Activated naive CD4-positive, alpha-beta T cell treated with anti-CD3 and anti-CD28 coated beads, Interleukin-2, amount 50 U/mL, for 24 hours (primary cell): ENCODE data around the gene LRRC61.

ENCODE experiments used
- H3K27ac Mint-ChIP-seq: one replicate; pipeline ENCODE4 v1.8.0; 2021; ENCODE audit warnings: mild to moderate bottlenecking, mixed read lengths
- H3K27me3 Mint-ChIP-seq: one replicate; pipeline ENCODE4 v1.8.0; 2021; ENCODE audit warnings: mixed read lengths
- H3K36me3 Mint-ChIP-seq: one replicate; pipeline ENCODE4 v1.8.0; 2021; ENCODE audit warnings: mixed read lengths
- H3K4me1 Mint-ChIP-seq: one replicate; pipeline ENCODE4 v1.8.0; 2021; ENCODE audit warnings: mixed read lengths
- H3K4me3 Mint-ChIP-seq: one replicate; pipeline ENCODE4 v1.8.0; 2021; ENCODE audit warnings: mild to moderate bottlenecking, mixed read lengths
- H3K9me3 Mint-ChIP-seq: one replicate; pipeline ENCODE4 v1.8.0; 2021; ENCODE audit warnings: mixed read lengths

LRRC61 gene

DNA sequence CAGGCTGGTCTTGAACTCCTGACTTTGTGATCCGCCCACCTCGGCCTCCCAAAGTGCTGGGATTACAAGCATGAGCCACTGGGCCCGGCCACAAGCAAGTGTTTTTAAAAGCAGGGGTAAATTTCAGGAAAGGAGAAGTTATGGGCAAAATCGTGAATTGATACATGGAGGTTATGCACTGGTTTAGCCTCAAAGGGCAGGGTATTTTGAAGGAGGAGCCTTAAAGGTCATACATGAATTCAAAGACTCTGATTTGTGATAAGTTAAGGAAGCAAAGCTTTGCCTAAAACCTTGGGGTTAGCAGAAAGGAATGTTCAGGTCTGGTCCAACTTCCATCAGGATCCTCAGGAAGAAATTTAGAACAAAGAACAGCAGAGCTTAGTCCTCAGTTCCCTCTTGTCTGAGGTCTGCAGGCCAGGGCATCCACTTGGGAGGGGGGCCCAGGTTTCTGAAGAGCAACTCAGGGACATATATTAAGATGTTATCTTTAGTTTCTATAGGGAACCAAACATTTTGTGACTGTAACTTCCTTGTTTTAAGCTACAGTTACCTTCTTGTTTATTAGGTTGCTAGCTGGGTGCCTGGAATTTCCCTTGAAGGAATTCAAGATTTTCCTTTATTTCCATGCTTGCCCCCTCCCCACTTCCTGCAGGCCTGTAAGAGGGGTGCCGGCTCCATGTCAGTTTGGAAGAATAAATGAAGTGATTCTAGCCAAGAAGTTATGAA lies 42.7 kb downstream of the LRRC61 start:
- Mint-ChIP-seq H3K4me3 (peak overlapping the region; percentile 36), H3K4me1 (peaks cover 54% of the 10 kb centered on the region), H3K36me3 (no peaks in the 10 kb centered on the region), H3K9me3 (no peaks in the 10 kb centered on the region), H3K27me3 (no peaks in the 10 kb centered on the region), H3K27ac (peak overlapping the region; percentile 81)

DNA sequence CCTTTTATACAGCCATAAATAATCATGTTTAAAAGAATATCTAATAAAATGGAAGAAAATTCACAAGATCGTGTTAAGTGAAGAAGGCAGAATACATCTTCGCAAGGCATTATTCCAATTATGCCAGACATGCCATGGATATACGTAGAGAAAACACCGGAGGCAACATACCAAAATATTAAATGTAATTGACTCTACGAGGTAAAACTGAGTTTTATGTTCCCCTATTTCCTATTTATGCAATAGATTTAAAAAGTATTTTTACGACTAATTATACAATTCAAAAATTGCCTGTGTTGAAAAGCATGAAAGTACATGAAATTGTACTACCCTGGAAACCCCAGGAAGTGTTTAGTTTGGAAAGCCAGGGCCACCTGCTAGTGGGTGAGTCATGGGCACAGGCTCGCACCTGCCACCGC lies 44.5 kb downstream of the LRRC61 start:
- H3K4me1 Mint-ChIP-seq = peaks cover 53% of the 10 kb centered on the region
- no peaks in the 10 kb centered on the region for H3K27me3 Mint-ChIP-seq
- no peaks in the 10 kb centered on the region for H3K9me3 Mint-ChIP-seq
- peak overlapping the region; percentile 100 for H3K27ac Mint-ChIP-seq
- peak overlapping the region; percentile 97 for H3K4me3 Mint-ChIP-seq
- no peaks in the 10 kb centered on the region for H3K36me3 Mint-ChIP-seq

DNA sequence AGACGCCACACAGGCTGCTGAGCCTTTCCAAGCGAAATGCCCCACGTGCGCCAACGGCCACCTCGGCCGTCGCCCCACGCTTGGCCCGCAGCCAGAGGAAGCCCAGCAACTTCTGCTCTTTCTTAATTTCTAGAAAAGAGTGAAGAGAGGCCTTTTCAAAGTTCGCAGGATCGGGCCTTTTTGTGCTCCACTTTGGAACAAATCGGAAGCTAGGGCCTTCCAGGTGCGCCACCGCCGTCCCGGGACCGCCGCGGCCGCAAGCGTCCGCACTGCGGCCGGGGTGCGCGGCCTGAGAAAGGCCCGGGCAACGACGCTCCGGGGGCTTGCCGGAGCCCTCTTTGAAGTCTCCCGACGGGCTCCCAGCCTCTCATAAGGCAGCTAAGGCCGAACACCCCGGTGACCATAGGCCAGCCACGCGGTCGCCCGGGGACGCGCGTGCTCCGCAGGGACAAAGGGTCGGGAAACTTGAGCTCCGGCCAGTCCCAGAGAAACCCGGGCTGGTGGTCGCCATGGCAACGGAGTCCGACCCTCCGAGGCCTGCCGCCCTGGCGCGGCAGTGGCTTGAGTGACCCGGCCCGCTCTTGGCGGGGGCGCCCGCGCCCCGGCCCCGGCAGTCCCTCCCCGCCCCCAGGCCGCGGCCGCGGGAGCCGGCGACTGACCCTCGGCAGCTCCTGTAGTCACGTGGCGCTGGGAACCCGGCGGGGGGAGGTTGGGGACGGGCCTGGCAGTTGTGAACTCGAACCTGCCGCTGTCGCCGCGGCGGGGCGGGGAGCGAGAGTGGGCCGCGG lies 45.1 kb downstream of the LRRC61 start, which contains the start of gene REPIN1:
TSS of gene REPIN1 (plus strand) at position 727 of the 788 bp plus-strand sequence. CDS start 890 bp downstream, outside the sequence.
- Mint-ChIP-seq H3K27me3 (no peaks in the 10 kb centered on the region), H3K4me1 (peaks cover 55% of the 10 kb centered on the region)

DNA sequence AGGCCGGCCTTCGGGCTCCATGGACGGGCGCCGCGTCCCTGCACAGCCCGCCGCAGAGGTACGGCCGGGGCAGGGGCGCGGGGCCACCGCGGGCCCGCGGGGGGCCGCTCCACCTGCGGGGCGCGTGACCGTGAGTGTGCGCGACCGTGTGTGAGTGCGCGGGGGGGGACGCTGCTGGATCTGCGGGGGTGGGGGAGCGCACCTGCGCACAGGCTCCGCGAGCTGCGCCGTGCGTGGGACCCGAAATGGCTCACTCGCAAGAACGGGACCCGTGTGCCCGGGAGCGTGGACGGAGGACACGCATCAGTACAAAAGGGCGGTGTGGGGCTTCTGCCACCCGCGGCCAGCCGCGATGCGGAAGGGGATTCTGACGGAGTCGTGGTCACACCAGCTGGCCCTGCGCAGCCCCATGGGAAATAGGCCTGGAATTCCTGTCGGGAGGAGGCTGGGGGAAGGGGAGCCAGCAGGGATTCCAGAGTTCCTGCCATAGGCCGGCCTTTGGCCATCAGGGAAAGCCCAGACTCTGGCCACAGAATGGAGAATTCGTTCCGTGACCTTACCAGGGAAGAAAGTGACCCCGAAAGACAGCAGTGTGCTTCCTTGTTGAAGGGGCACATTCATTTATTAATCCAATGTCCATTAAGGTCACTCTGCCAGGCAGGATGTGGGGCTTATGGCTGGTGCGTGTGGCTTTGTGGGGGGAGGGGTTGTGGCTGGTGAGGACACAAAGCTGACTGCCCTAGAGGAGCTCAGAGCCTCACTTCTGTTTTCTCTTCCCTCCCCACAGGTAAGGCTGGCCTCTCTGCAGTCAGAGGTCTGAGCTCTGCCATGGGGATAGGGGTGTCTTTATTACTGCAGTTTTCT lies 46.0 kb downstream of the LRRC61 start:
- Mint-ChIP-seq H3K27ac (peak overlapping the region; percentile 99), H3K36me3 (no peaks in the 10 kb centered on the region), H3K27me3 (no peaks in the 10 kb centered on the region), H3K9me3 (no peaks in the 10 kb centered on the region), H3K4me3 (peak overlapping the region; percentile 96), H3K4me1 (peaks cover 59% of the 10 kb centered on the region)

More for the DNA sequence above, 45.1 kb downstream of the LRRC61 start, which contains the start of gene REPIN1:
- Mint-ChIP-seq H3K36me3 (no peaks in the 10 kb centered on the region), H3K4me3 (peak within 1 kb of the TSS; percentile 97), H3K27ac (peak within 1 kb of the TSS; percentile 100), H3K9me3 (no peaks in the 10 kb centered on the region)

DNA sequence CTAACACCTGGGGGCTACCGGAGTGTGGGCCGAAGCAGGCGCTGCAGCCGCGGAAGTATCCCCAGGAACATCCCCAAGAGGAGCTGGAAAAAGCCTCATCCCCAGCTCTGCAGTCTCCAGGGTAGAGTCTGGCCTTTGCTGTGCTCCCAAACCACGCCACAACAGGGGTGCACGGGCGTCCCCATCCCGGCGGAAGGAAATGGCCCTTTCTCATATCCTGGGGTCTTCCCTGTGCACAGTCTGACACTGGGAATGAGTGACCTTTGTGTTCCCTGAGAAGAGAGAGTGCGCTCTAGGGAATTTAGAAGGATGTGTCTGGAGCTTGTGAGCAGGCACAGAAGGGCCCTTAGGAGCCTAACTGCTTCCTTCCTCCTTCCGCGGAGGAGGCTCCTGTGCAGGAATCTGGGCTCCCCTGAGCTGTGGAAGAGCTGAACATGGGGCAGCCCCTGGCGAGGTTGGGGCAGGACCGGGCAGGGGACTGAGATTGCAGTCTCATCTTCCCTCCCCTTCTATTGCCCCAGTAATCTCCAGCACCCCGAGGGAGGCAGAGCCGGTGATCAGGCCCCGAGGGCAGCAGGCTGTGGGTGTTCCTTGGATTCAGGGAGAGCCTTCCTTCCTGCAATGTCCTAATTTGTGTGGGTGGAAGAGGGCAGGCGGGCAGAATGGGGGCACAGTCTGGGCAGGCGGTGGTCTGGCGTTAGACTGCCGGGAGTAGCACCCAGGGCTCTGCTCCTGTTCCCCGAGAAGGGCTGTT lies 46.8 kb downstream of the LRRC61 start:
- no peaks in the 10 kb centered on the region for H3K9me3 Mint-ChIP-seq
- H3K4me3 Mint-ChIP-seq = peak overlapping the region; percentile 96
- H3K27ac Mint-ChIP-seq = peak overlapping the region; percentile 99
- no peaks in the 10 kb centered on the region for H3K27me3 Mint-ChIP-seq
- H3K36me3 Mint-ChIP-seq = no peaks in the 10 kb centered on the region
- H3K4me1 Mint-ChIP-seq = peaks cover 61% of the 10 kb centered on the region

DNA sequence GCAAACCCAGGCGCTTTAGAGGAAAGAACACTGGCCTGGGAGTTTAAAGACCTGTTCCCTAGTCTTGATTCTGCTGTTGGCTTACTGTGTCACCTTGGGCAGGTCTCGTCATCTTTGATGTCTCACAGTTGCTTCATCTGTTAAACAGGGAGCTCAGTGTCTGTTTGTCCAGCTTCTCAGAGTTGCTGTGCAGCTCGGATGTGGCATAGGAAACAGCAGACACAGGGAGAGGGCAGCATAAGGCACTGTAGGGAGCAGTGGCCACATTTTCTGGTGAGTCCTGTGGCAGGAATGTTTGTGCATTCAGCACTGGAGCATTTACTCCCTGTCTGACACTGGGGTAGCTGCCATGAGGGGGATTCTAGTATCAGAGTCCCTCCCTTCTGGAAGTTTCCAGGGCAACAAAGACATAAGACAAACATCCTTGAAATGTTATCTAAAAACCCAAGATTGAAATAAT lies 47.5 kb downstream of the LRRC61 start:
- Mint-ChIP-seq H3K36me3 (peaks cover under 1% of the 10 kb centered on the region), H3K4me3 (peak overlapping the region; percentile 96), H3K9me3 (no peaks in the 10 kb centered on the region), H3K4me1 (peaks cover 65% of the 10 kb centered on the region), H3K27me3 (no peaks in the 10 kb centered on the region), H3K27ac (peak overlapping the region; percentile 38)

DNA sequence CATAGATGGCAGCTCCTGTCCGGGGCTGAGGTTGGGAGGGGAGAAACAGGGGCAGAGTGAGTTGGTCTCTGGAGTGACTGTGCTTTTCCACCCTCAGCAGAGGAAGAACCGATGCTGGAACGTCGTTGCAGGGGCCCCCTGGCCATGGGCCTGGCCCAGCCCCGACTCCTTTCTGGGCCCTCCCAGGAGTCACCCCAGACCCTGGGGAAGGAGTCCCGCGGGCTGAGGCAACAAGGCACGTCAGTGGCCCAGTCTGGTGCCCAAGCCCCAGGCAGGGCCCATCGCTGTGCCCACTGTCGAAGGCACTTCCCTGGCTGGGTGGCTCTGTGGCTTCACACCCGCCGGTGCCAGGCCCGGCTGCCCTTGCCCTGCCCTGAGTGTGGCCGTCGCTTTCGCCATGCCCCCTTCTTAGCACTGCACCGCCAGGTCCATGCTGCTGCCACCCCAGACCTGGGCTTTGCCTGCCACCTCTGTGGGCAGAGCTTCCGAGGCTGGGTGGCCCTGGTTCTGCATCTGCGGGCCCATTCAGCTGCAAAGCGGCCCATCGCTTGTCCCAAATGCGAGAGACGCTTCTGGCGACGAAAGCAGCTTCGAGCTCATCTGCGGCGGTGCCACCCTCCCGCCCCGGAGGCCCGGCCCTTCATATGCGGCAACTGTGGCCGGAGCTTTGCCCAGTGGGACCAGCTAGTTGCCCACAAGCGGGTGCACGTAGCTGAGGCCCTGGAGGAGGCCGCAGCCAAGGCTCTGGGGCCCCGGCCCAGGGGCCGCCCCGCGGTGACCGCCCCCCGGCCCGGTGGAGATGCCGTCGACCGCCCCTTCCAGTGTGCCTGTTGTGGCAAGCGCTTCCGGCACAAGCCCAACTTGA lies 48.2 kb downstream of the LRRC61 start:
- Mint-ChIP-seq H3K36me3 (peaks cover 2% of the 10 kb centered on the region), H3K9me3 (no peaks in the 10 kb centered on the region), H3K27ac (peak overlapping the region; percentile 38), H3K27me3 (no peaks in the 10 kb centered on the region), H3K4me1 (peaks cover 65% of the 10 kb centered on the region), H3K4me3 (no peak overlapping the region)

DNA sequence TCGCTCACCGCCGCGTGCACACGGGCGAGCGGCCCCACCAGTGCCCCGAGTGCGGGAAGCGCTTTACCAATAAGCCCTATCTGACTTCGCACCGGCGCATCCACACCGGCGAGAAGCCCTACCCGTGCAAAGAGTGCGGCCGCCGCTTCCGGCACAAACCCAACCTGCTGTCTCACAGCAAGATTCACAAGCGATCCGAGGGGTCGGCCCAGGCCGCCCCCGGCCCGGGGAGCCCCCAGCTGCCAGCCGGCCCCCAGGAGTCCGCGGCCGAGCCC lies 48.8 kb downstream of the LRRC61 start:
- no peak overlapping the region for H3K4me3 Mint-ChIP-seq
- peaks cover 67% of the 10 kb centered on the region for H3K4me1 Mint-ChIP-seq
- H3K27me3 Mint-ChIP-seq = no peaks in the 10 kb centered on the region
- no peak overlapping the region for H3K27ac Mint-ChIP-seq
- H3K36me3 Mint-ChIP-seq = peaks cover 2% of the 10 kb centered on the region
- H3K9me3 Mint-ChIP-seq = no peaks in the 10 kb centered on the region

DNA sequence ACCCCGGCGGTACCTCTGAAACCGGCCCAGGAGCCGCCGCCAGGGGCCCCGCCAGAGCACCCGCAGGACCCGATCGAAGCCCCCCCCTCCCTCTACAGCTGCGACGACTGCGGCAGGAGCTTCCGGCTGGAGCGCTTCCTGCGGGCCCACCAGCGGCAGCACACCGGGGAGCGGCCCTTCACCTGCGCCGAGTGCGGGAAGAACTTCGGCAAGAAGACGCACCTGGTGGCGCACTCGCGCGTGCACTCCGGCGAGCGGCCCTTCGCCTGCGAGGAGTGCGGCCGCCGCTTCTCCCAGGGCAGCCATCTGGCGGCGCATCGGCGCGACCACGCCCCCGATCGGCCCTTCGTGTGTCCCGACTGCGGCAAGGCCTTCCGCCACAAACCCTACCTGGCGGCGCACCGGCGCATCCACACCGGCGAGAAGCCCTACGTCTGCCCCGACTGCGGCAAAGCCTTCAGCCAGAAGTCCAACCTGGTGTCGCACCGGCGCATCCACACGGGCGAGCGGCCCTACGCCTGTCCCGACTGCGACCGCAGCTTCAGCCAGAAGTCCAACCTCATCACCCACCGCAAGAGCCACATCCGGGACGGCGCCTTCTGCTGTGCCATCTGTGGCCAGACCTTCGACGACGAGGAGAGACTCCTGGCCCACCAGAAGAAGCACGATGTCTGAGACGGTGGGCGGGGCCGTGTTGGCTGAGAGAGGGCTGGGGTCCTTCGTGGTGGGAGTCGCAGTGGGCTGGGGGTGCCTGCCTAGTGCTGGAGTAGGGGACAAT lies 49.3 kb downstream of the LRRC61 start:
- H3K27me3 Mint-ChIP-seq = no peaks in the 10 kb centered on the region
- no peak overlapping the region for H3K27ac Mint-ChIP-seq
- H3K9me3 Mint-ChIP-seq = no peaks in the 10 kb centered on the region
- peaks cover 66% of the 10 kb centered on the region for H3K4me1 Mint-ChIP-seq
- H3K4me3 Mint-ChIP-seq = no peak overlapping the region
- H3K36me3 Mint-ChIP-seq = peaks cover 2% of the 10 kb centered on the region

DNA sequence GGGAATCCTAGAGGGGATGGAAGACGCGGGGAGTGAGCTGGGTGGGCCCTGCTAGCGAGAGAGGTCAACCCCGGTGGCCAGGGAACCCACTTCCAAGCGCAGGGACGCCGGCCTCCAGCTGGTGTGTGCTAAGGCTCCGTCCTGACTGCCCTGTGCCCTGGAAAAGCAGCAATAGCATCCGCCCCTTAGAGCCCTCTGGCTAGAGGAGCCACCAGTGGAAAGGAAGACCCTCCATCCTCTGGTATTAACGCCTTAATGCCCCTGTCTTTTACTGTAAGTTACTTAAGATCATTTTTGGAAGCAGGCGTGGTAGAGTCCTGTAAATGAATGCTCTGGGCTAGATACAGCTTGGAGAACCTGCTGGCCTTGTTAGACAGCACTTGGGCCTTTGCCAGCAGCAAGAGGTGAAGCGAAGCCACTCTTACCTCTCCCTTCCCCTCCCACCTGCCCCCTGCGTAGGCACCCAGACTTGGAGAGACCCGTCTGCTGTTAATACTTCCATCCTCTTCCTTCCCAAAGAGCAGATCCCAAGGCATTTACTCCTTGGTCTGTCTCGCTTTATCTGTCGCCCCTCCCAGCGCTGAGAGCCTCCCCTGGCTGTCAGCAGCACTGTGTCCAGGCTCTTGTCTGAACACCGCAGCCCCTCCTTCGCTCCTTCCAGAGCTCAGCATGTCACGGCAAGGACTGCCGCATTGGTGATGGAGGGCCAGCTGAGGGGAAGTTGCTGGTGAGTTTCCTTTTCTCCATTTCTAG lies 50.1 kb downstream of the LRRC61 start:
- Mint-ChIP-seq H3K27ac (peak overlapping the region; percentile 59), H3K27me3 (no peaks in the 10 kb centered on the region), H3K9me3 (no peaks in the 10 kb centered on the region), H3K4me3 (no peak overlapping the region), H3K4me1 (peaks cover 68% of the 10 kb centered on the region), H3K36me3 (peaks cover 2% of the 10 kb centered on the region)

DNA sequence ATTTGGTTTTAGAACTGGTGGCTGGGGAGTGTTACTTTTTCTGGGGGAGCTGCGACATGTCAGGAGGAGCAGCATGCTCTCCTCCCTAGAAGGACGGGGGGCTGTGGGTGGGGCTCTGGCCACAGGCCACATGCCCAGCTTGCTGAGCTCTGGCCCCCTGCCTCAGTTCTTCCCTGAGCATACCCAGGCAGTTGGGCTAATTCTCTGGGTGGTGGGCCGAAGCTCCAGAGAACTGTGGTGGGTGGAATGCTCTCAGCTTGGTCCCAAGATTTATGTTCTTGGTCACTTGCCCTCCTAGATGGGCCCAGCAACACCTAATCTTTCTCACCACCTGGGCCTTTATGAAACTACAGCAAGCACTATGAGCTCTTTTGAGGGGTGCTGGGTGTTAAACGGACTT lies 50.9 kb downstream of the LRRC61 start:
- peak overlapping the region; percentile 59 for H3K27ac Mint-ChIP-seq
- H3K27me3 Mint-ChIP-seq = no peaks in the 10 kb centered on the region
- peaks cover 2% of the 10 kb centered on the region for H3K36me3 Mint-ChIP-seq
- H3K4me1 Mint-ChIP-seq = peaks cover 68% of the 10 kb centered on the region
- H3K4me3 Mint-ChIP-seq = no peak overlapping the region
- no peaks in the 10 kb centered on the region for H3K9me3 Mint-ChIP-seq

DNA sequence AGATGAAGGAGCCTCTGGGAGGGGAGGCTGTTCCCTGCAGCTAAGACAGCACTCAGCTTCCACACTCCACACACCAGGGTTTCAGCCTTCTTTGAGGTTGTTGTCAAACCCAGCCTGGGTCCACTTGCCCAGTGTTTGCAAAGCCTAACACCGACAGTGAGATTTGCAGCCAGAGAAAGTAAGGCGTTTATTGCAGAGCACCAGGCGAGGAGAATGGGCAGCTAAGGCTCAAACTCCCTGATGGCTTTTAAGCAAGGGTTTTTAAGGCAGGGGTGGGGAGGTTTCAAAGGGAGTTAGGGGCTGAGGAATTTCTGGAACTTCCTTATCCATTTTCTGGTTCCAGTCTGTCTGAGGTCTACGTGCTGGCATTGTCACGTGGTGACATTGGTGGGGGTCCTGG lies 51.3 kb downstream of the LRRC61 start:
- Mint-ChIP-seq H3K27ac (no peak overlapping the region), H3K4me1 (peaks cover 65% of the 10 kb centered on the region), H3K27me3 (no peaks in the 10 kb centered on the region), H3K4me3 (no peak overlapping the region), H3K9me3 (no peaks in the 10 kb centered on the region), H3K36me3 (peaks cover 2% of the 10 kb centered on the region)
